GM12865 (cell line): Measurements from ENCODE around the gene KCNA2.

Source experiments
- DNase-seq: peaks from one replicate; pipeline ENCODE4 v3.0.0; 2010; ENCODE audit warnings: low read depth
- H3K4me3 ChIP-seq: 2 replicates; pipeline ENCODE4 v1.5.1; 2011; ENCODE audit warnings: mild to moderate bottlenecking, low read depth, low read length, control low read depth
- TF ChIP-seq, protein P1 (sequence below): IDR thresholded peaks from 2 replicates; pipeline ENCODE4 v1.5.1; 2011; ENCODE audit warnings: low read length, control low read depth, low read depth, inconsistent platforms; ENCODE audit not compliant: insufficient read depth; ENCODE audit errors: missing control alignments

The KCNA2 gene

GRCh38 chr1:110605901-110606656 is at the start of gene KCNA2:
Gene KCNA2 (minus strand): TSS chr1:110606358. CDS start chr1:110604782, 1,576 bp downstream.
- no peak within 1 kb of the TSS for H3K4me3 ChIP-seq
- TF ChIP-seq, protein P1, sequence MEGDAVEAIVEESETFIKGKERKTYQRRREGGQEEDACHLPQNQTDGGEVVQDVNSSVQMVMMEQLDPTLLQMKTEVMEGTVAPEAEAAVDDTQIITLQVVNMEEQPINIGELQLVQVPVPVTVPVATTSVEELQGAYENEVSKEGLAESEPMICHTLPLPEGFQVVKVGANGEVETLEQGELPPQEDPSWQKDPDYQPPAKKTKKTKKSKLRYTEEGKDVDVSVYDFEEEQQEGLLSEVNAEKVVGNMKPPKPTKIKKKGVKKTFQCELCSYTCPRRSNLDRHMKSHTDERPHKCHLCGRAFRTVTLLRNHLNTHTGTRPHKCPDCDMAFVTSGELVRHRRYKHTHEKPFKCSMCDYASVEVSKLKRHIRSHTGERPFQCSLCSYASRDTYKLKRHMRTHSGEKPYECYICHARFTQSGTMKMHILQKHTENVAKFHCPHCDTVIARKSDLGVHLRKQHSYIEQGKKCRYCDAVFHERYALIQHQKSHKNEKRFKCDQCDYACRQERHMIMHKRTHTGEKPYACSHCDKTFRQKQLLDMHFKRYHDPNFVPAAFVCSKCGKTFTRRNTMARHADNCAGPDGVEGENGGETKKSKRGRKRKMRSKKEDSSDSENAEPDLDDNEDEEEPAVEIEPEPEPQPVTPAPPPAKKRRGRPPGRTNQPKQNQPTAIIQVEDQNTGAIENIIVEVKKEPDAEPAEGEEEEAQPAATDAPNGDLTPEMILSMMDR: no peak
- DNase-seq: no peak

DNA sequence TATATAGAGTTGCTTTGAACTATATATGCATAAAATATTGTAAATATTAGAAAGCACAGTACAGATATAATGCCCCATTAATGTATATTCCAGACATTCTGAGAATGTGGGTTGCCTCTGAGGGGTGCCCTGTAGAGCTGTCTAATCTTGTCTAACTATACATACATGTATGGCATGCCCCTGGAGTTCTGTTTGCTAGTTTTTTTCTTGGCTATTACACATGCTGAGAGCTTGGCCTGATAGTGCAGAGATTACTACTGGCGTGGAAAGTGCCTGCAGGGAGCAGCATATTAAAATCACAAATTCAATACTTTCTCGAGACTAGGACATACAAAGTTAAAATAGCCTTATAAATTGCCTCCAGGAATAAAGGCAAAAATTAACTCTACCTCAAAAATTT is 44.5 kb upstream of the KCNA2 start:
- DNase-seq: no peak
- H3K4me3 ChIP-seq: no peak overlapping the region
- TF ChIP-seq, protein P1: no peak

DNA sequence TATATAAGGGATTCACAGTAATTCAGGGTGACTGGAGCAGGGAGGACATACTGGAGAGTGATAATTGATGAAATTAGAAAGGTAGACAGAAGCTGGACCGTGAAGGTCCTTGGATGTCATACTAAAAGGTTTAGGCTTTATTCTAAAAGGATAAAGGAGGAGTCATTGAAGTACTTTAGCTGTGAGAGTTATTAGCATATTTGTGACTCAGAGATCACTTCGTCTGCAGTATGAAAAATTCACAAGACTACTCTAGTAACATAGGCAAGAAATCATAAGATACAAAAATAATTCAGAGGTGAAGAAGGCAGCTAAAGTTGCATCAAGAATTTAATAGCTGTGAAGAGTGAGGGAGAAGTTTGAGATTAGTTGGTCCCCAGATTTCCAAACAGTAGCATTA is 42.3 kb upstream of the KCNA2 start:
- TF ChIP-seq, protein P1: no peak
- H3K4me3 ChIP-seq: no peak overlapping the region
- DNase-seq: no peak

DNA sequence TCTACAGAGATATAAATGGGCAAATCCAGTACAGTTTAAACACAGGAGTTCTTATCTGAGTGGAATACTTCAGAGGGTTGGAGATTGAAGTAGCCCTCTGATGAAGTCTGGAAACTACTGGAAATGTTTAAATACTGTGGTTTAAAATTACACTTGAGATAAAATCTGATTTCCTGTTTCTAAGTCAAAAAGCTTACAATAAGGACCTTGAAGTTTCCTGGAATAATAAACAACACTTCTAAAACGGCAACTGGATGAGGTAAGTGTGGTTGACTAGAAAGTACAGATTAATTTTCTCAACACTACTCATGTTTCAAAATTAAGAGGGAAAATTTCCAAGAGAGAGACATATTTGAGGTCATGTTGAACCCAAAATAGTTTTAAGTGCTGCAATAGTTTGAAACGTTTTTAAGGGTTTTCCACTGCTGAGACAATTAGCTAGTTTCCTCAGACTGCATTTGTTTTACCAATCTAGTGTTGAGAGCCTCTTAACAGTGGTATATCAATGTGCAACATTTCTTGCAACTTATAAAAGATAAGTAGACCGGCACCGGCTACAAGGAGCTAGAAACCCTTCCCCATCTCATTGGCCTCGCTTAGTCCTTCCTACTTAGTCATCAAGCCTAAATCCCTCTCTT is 41.2 kb upstream of the KCNA2 start:
- TF ChIP-seq, protein P1: no peak
- DNase-seq: no peak
- H3K4me3 ChIP-seq: no peak overlapping the region

DNA sequence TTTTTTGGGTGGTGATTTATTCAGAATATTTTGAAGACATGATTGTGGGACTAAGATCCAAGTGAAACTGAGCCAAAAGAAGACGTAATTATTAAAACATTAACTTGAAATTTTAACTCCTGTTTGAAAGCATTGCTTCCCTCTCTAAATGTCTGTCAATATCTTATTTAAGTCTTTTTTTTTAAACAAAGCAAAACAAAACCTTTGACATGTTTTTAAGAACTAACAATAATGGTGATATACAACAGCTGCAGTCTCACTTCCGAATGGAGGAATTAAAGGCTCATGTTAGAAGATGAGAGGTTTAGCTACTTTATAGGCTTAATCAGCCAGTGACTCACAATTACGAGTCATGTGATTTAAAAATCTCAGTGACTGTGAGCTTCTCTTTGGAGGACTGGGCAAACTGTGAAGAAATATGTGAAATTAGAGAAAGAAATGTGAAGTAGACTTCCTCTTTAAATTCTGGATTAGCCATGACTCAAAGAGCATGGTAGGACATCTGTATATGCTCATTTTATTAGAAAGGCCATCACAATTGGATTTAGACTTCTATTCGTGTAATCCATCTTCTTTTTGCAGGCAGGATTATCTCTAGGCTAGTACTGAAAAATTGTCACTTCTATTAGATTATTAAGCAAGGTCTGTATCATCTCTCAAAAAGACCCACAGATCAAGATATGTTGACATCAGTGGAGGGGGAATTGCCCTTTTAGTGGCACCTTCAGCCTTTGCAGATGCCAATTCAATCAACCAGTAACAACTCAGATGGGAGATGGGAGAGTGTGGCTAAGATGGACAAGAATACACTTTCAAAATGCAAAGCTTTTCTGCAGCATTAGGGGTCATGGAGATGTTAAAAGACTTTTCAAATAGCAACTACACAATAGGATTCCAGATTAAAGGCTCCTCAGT is 39.9 kb upstream of the KCNA2 start:
- DNase-seq: no peak
- H3K4me3 ChIP-seq: no peak overlapping the region
- TF ChIP-seq, protein P1: no peak

DNA sequence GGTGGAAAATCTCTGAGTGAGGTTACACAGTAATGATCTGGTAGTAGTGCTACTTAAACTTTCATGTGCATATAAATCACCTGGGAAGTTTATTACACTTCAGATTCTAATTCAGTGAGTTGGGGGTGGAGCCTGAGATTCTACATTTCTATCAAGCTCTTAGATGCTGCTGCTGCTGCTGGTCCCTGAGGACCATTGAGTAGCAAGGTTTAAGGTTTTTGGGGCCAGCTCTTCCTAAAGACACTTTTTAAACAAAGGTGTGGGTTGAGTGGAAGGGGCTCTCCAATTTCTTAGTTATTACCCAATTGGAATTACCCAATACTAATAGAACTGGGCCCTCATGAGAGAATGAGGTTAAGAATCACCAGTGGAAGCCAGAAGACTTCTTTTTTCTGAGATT is 39.1 kb upstream of the KCNA2 start:
- peak; percentile 28 for DNase-seq
- TF ChIP-seq, protein P1: no peak
- no peak overlapping the region for H3K4me3 ChIP-seq
